Heart left ventricle (tissue), 13 donors: ENCODE data around the gene PFKFB4.

ENCODE experiments used
- POLR2A ChIP-seq, 2 donors: fragments of 450-650 bp; IDR thresholded peaks; one replicate each; pipeline ENCODE4 v1.6.1; 2017; ENCODE audit warnings: antibody characterized with exemption in 2 of 2, mild to moderate bottlenecking in 2 of 2, moderate library complexity in 2 of 2
- TF ChIP-seq, protein P1 (sequence below), 12 donors: fragments of 200-600 bp; sonication (generic) in 4 of 12; IDR thresholded peaks; one replicate each; pipeline versions ENCODE4 v1.5.0 to v1.8.0; 2018 to 2022; ENCODE audit warnings: antibody characterized with exemption in 12 of 12, mild to moderate bottlenecking in 5 of 12
- donor health status: ischemic (EF 13 %, LVEDD 7.1; RV severe dilation, severe dysfunction).
- donor health status: DM: no; HTN: yes; CAD: no.
- donor health status: DM: no; HTN: no; CAD: no.
- donor health status: ischemic (EF 25% LVEDD 6.9; RV normal size, moderate dysfunction).
- donor health status: ischemic (EF 25% LVEDD 5.7; RV mildly dilated, moderate dysfunction).
- donor health status: ischemic (EF 35%, LVEDD 5.7; RV mildly dilated, moderate dysfunction).
- donor health status: nonischemic (EF 11% LVEDD 7.7; RV severe dilation, severe dysfunction).
- donor health status: DM: yes; HTN: yes; CAD: no.
- donor health status: PGD.
- donor health status: ischemic (EF 29% LVEDD 5.4; RV normal size, mild dysfunction).
- donor health status: nonischemic (EF 23%, LVEDD 6.1; RV moderate dilation, normal function).

DNA sequence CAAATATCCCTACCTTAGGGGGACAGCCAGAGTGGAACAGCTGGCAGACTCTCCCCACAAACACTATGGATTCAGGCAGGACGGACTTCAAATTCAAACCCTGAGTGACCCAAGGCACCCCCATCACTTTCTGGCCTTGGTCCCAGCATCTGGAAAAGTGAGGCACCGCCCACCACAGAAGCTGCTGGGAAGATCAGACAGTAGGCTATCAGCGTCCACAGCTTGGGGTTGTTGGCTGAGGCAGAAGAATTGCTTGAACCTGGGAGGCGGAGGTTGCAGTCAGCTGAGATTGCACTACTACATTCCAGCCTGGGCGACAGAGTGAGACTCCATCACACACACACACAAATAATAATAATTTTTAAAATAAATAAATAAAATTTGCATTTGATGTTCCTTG is 8.5 kb downstream of the PFKFB4 start:
- TF ChIP-seq, protein P1, sequence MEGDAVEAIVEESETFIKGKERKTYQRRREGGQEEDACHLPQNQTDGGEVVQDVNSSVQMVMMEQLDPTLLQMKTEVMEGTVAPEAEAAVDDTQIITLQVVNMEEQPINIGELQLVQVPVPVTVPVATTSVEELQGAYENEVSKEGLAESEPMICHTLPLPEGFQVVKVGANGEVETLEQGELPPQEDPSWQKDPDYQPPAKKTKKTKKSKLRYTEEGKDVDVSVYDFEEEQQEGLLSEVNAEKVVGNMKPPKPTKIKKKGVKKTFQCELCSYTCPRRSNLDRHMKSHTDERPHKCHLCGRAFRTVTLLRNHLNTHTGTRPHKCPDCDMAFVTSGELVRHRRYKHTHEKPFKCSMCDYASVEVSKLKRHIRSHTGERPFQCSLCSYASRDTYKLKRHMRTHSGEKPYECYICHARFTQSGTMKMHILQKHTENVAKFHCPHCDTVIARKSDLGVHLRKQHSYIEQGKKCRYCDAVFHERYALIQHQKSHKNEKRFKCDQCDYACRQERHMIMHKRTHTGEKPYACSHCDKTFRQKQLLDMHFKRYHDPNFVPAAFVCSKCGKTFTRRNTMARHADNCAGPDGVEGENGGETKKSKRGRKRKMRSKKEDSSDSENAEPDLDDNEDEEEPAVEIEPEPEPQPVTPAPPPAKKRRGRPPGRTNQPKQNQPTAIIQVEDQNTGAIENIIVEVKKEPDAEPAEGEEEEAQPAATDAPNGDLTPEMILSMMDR (IDR thresholded peaks at IDR 0.05): no peak
- no peak for TF ChIP-seq POLR2A (IDR thresholded peaks at IDR 0.05)
